ENCODE data around the gene MEAK7. TPM values are rescaled to one million over a fixed set of nuclear protein-coding genes. Genes with fewer than 3 reads are reported as not detected.
A peak's percentile ranks its signal among the peaks of the same experiment; 100 is the strongest.

Gene MEAK7
- total and polyA plus RNA-seq, 2 donors from 2014 or later = 6.3 to 30.6 TPM

- no peaks in the 10 kb centered on the region for H3K27me3 ChIP-seq (ENCODE audit: control insufficient read depth, insufficient read depth, low read length)
- intact Hi-C loops (cut with DNase I) = loop anchor here (5.0 kb wide), 1 partner anchor 107 kb away; no protein-coding TSS in a partner anchor
- no peaks in the 10 kb centered on the region for H3K36me3 ChIP-seq (ENCODE audit: control insufficient read depth in 2 of 3, insufficient read depth in 3 of 3, low read length in 3 of 3)
- no peaks in the 10 kb centered on the region for H3K9me3 ChIP-seq (ENCODE audit: control insufficient read depth in 2 of 3, insufficient read depth in 1 of 3, low read length in 3 of 3)
- no peak overlapping the region for H3K27ac ChIP-seq (ENCODE audit: low read depth in 2 of 2, low read length in 2 of 2)
- H3K4me3 ChIP-seq (ENCODE audit: low read length in 3 of 3) = no peak overlapping the region
- DNase-seq = peak in 1 of 5 donors; percentile 30
- peaks cover 0 to 3% (median 0%) of the 10 kb centered on the region in 3 donors for H3K4me1 ChIP-seq (ENCODE audit: control insufficient read depth in 2 of 3, insufficient read depth in 2 of 3, low read depth in 1 of 3, low read length in 3 of 3)
- H3K9ac ChIP-seq (ENCODE audit: low read length in 3 of 3) = no peak overlapping the region
- FAIRE-seq = no peak
- no peak for TF ChIP-seq CTCF (IDR thresholded peaks at IDR 0.05; ENCODE audit: borderline replicate concordance, extremely low read depth, insufficient read depth)
These were observed 10.7 kb upstream of the MEAK7 start for GRCh38 chr16:84514874-84515835.

GRCh38 chr16:84514295-84514873 is 9.9 kb upstream of the MEAK7 start:
- Histone ChIP-seq H3K36me3 (ENCODE audit: control insufficient read depth in 2 of 3, insufficient read depth in 3 of 3, low read length in 3 of 3) (no peaks in the 10 kb centered on the region), H3K27ac (ENCODE audit: low read depth in 2 of 2, low read length in 2 of 2) (no peak overlapping the region), H3K4me3 (ENCODE audit: low read length in 3 of 3) (no peak overlapping the region), H3K4me1 (ENCODE audit: control insufficient read depth in 2 of 3, insufficient read depth in 2 of 3, low read depth in 1 of 3, low read length in 3 of 3) (peaks cover 0 to 3% (median 0%) of the 10 kb centered on the region in 3 donors), H3K27me3 (ENCODE audit: control insufficient read depth, insufficient read depth, low read length) (no peaks in the 10 kb centered on the region), H3K9ac (ENCODE audit: low read length in 3 of 3) (no peak overlapping the region), H3K9me3 (ENCODE audit: control insufficient read depth in 2 of 3, insufficient read depth in 1 of 3, low read length in 3 of 3) (no peaks in the 10 kb centered on the region)
- no peak for DNase-seq
- intact Hi-C loops (cut with DNase I) = loop anchor here (5.0 kb wide), 1 partner anchor 108 kb away; no protein-coding TSS in a partner anchor
- no peak for TF ChIP-seq CTCF (IDR thresholded peaks at IDR 0.05; ENCODE audit: borderline replicate concordance, extremely low read depth, insufficient read depth)
- FAIRE-seq = no peak

GRCh38 chr16:84513666-84514065 is 9.2 kb upstream of the MEAK7 start:
- Histone ChIP-seq H3K4me3 (ENCODE audit: low read length in 3 of 3) (no peak overlapping the region), H3K4me1 (ENCODE audit: control insufficient read depth in 2 of 3, insufficient read depth in 2 of 3, low read depth in 1 of 3, low read length in 3 of 3) (peaks cover 0 to 3% (median 0%) of the 10 kb centered on the region in 3 donors)
- no peak for FAIRE-seq

More at GRCh38 chr16:84513666-84514065, 9.2 kb upstream of the MEAK7 start:
- peak in 1 of 5 donors; percentile 41 for DNase-seq
- intact Hi-C loops (cut with DNase I) = loop anchor here (5.0 kb wide), 1 partner anchor 109 kb away; no protein-coding TSS in a partner anchor
- H3K27ac ChIP-seq (ENCODE audit: low read depth in 2 of 2, low read length in 2 of 2) = no peak overlapping the region
- no peak overlapping the region for H3K9ac ChIP-seq (ENCODE audit: low read length in 3 of 3)
- H3K27me3 ChIP-seq (ENCODE audit: control insufficient read depth, insufficient read depth, low read length) = no peaks in the 10 kb centered on the region
- TF ChIP-seq CTCF (IDR thresholded peaks at IDR 0.05; ENCODE audit: borderline replicate concordance, extremely low read depth, insufficient read depth) = no peak
- H3K9me3 ChIP-seq (ENCODE audit: control insufficient read depth in 2 of 3, insufficient read depth in 1 of 3, low read length in 3 of 3) = no peaks in the 10 kb centered on the region
- H3K36me3 ChIP-seq (ENCODE audit: control insufficient read depth in 2 of 3, insufficient read depth in 3 of 3, low read length in 3 of 3) = no peaks in the 10 kb centered on the region

Data from kidney (tissue), 14 donors.